ENCODE data around the gene PODXL2.
A peak's percentile ranks its signal among the peaks of the same experiment; 100 is the strongest.

DNA sequence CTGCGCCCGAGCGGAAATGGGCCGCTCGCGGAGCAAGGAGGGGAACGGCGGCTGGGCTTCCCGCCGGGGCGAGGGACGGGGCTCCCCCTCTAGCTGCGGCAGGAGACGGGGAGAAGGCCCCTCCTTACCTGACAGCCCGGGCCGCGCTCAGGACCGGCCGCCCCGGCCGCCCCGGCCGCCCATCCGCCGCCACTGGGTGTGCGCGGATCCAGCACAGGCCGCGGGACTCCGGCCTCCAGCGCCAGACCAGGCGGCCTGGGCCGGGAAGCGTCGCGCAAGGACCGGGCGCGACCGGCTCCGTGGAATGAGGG is 38.7 kb upstream of the PODXL2 start:
- TF ChIP-seq, protein P1, sequence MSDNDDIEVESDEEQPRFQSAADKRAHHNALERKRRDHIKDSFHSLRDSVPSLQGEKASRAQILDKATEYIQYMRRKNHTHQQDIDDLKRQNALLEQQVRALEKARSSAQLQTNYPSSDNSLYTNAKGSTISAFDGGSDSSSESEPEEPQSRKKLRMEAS (CRISPR knock-in tag; IDR thresholded peaks at IDR 0.05): no peak
- TF ChIP-seq, protein P2, sequence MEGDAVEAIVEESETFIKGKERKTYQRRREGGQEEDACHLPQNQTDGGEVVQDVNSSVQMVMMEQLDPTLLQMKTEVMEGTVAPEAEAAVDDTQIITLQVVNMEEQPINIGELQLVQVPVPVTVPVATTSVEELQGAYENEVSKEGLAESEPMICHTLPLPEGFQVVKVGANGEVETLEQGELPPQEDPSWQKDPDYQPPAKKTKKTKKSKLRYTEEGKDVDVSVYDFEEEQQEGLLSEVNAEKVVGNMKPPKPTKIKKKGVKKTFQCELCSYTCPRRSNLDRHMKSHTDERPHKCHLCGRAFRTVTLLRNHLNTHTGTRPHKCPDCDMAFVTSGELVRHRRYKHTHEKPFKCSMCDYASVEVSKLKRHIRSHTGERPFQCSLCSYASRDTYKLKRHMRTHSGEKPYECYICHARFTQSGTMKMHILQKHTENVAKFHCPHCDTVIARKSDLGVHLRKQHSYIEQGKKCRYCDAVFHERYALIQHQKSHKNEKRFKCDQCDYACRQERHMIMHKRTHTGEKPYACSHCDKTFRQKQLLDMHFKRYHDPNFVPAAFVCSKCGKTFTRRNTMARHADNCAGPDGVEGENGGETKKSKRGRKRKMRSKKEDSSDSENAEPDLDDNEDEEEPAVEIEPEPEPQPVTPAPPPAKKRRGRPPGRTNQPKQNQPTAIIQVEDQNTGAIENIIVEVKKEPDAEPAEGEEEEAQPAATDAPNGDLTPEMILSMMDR (IDR thresholded peaks at IDR 0.05): no peak
- peak; percentile 25; the same call in 1 of the 2 replicates for TF ChIP-seq TP53 (CRISPR knock-in tag; IDR thresholded peaks at IDR 0.05)
